GM12874 (cell line): ENCODE data around the gene OR5D18.

ENCODE experiments used
- TF ChIP-seq, protein P1 (sequence below): IDR thresholded peaks from 2 replicates; pipeline ENCODE4 v1.5.1; 2011; ENCODE audit warnings: low read depth, mild to moderate bottlenecking, control low read depth, low read length, moderate library complexity; ENCODE audit not compliant: insufficient read depth

Gene OR5D18

GRCh38 chr11:55826919-55827318, 7.5 kb downstream of the OR5D18 start, which contains the start of gene OR5L2:
Gene OR5L2, plus strand, starts transcription at chr11:55827219. Its CDS starts 0 bp downstream, at chr11:55827219.
- TF ChIP-seq, protein P1, sequence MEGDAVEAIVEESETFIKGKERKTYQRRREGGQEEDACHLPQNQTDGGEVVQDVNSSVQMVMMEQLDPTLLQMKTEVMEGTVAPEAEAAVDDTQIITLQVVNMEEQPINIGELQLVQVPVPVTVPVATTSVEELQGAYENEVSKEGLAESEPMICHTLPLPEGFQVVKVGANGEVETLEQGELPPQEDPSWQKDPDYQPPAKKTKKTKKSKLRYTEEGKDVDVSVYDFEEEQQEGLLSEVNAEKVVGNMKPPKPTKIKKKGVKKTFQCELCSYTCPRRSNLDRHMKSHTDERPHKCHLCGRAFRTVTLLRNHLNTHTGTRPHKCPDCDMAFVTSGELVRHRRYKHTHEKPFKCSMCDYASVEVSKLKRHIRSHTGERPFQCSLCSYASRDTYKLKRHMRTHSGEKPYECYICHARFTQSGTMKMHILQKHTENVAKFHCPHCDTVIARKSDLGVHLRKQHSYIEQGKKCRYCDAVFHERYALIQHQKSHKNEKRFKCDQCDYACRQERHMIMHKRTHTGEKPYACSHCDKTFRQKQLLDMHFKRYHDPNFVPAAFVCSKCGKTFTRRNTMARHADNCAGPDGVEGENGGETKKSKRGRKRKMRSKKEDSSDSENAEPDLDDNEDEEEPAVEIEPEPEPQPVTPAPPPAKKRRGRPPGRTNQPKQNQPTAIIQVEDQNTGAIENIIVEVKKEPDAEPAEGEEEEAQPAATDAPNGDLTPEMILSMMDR = no peak

GRCh38 chr11:55838452-55838851, 19.0 kb downstream of the OR5D18 start, which contains the start of gene OR5D16:
Gene OR5D16, plus strand, starts transcription at chr11:55838752. Its CDS starts 0 bp downstream, at chr11:55838752.
- TF ChIP-seq, protein P1 = no peak

- TF ChIP-seq, protein P1 = no peak
These were observed 28.0 kb downstream of the OR5D18 start for GRCh38 chr11:55847453-55847852.

DNA sequence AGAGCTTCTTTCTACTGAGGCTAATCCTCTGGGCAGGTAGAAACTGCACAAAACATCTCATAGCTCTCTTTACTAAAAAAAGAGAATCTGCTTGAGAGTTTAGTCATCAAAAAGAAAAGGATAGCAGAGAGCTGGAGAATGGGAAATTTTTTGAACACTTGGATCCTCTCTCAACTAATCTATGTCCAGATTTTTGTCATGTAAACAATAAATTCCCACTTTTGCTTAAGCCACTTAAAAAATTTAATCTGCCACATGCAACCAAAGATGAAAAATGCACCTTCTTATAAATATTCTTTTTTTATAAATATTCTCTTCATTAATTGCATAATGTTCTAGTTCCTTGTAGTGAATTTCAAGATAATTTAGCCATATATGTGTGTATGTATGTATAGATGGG, 29.6 kb downstream of the OR5D18 start:
- TF ChIP-seq, protein P1 = no peak

- TF ChIP-seq, protein P1 = no peak
These were observed 32.7 kb downstream of the OR5D18 start for GRCh38 chr11:55852141-55852540.

DNA sequence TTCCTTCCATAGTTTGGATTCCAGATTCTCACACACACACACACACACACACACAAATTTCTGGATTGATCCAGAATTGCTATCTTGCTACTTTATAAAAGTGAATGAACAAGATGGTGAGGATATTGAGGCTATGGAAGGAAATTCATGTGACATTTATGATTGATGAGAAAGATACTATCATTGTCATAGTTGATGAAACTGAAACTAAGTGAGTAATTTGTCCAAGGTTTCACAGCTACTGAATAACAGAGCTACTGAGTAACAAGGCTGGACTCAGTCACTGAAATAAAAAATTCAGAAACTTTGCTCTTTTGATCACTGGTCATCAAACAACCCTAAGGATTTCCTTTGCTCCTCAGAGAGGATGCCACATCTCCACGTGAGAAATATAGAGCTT, 35.3 kb downstream of the OR5D18 start:
- TF ChIP-seq, protein P1 = no peak
